Fibroblast of lung (primary cell): ENCODE data around the gene FOXL3.

Source experiments
- CTCF ChIP-seq, 2 donors: IDR thresholded peaks in 1 of 2; conservative IDR thresholded peaks in 1 of 2; 1 replicate in 1 of 2; 2 replicates in 1 of 2; pipeline ENCODE4 v1.5.1; 2011 to 2012; ENCODE audit warnings: low read length in 2 of 2, control low read depth in 1 of 2, inconsistent platforms in 1 of 2, low read depth in 1 of 2, mild to moderate bottlenecking in 1 of 2
- EZH2 ChIP-seq: IDR thresholded peaks from 2 replicates; pipeline ENCODE4 v1.5.1; 2012; ENCODE audit warnings: low read length, control low read depth, mild to moderate bottlenecking; ENCODE audit errors: missing control alignments

GRCh38 chr7:311796-312195 is 21.8 kb downstream of the FOXL3 start:
- TF ChIP-seq CTCF (conservative IDR thresholded peaks at IDR 0.05 in 1 of 2, IDR thresholded peaks at IDR 0.05 in 1 of 2; ENCODE audit: low read depth in 1 of 2, low read length in 2 of 2) (no peak), EZH2 (no peak)
